HG03095 (cell line): Measurements from ENCODE around the gene SCIN.
"Not testable (repeated sequence)": the region's sequence is repeated elsewhere in the genome, so short reads cannot be mapped to it uniquely, and the experiment has no call there.

Experiments
- ATAC-seq: cut with Tn5 transposase; IDR thresholded peaks from one replicate; pipeline ENCODE4 v1.9.1; 2021; ENCODE audit warnings: moderate library complexity; ENCODE audit not compliant: unreplicated experiment

Gene SCIN

GRCh38 chr7:12686234-12686890, 115.8 kb downstream of the SCIN start:
- ATAC-seq = peak; percentile 85

GRCh38 chr7:12686891-12687717, 116.6 kb downstream of the SCIN start, which contains the start of gene ARL4A:
TSS of gene ARL4A (plus strand) at chr7:12687633. CDS start at chr7:12688255, 622 bp downstream.
- ATAC-seq = peak; percentile 85

DNA sequence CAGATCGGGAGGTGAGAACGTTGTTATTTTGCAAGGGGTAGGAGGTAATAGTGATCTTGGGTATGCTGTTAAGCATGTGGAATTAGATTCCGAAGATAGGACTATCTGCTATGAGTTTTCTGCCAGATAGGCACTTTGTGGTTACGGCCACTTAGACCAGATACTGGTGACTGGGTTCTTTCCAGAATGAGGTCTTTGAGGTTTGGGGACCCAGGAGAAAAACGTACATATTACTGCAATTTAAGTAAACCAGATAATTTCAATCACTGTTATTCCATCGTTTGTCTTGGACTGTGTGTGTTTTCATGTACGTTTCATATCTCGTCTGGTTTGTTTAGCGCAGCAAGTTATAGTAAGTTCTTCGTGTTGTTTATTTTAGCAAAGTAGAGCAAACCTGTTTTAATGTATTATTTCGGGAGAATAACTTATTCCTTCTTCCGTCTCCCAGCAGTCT, 117.2 kb downstream of the SCIN start:
- peak; percentile 0 for ATAC-seq

GRCh38 chr7:12688485-12689170, 118.1 kb downstream of the SCIN start:
- not testable (repeated sequence) for ATAC-seq

GRCh38 chr7:12689451-12689850, 118.9 kb downstream of the SCIN start:
- ATAC-seq = no peak

DNA sequence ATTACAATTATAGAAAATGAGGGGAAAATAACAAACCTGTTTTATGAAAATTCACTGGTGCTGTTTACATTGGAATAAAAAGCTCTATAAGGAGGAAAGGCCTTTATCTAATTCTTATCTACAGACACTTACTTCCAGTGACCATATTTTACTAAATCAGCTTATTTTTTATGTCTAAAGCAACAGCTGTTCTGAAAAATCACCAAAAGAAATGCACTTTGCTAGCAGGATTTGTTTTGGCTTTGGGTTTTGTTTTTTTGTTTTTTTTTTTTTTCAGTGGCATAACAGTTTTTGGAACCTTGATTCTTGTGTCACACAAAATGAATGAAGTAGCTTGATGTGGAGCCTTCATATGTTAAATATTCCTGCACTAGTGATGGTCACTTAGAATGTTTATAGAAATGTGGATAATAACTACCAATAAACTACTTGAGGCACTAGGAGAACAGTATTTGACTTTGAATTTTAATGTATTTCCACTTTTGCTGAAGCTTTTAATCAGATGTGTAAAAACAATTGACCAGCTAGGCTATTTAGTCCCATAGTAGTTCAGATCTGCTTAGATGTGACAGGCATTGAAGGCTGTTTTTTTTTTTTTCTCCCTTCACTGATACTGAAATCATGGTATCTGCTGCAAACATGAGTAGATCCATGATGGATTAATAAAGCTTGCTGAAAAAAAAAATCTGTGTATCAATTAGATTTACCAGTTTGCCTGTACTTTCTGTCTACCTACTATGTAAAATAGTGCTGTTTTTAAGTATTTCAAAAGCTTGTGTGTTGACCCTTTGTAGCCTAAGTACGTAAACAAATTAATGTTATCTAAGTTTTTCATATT, 119.7 kb downstream of the SCIN start:
- no peak for ATAC-seq

DNA sequence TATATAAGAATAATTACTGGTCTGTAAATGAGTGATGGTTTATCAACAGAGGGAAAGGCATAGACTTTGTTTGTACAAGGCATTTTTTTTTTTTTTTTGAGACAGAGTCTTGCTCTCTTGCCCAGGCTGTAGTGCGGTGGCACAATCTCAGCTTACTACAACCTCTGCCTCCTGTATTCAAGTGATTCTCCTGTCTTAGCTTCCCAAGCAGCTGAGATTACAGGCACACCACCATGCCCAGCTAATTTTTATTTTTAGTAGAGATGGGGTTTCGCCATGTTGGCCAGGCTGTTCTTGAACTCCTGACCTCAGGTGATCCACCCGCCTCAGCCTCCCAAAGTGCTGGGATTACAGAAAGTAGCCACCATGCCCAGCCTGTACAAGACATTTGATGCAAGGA, 120.9 kb downstream of the SCIN start:
- not testable (repeated sequence) for ATAC-seq

GRCh38 chr7:12692035-12692434, 121.5 kb downstream of the SCIN start:
- ATAC-seq = no peak

DNA sequence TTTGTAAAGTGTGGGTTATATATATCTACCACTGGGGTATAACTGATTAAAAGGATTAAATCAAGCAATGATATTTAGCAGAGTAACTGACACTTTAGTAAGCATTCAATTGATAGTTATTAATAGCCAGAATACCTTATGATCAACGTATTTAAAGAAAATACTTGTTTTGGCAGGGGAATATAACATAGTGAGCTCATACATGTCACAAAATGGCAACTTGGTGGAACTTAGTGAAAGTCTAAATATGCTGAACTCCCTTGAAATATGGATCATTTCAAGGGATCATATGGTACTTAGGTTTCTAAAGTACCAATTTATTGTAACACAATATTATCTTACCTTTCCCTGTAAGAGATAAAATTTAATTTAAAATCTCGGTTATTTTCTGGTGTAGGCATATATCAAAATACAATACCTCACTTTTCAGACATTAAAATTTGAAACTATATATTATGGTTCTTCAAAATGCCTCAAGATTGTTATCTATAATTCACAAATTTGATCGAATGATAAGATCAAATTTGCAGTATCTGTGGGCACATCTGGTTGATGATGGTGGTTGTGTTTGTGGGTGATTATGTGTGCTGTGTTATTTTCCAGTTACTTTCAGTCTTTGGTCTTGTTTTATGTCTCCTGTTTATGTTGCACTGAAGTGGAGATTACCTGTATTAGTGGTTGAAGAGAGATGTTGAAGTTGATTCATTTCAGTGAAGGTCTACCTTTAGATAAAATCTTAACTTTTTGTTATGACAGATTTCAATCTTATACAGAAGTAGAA, 122.1 kb downstream of the SCIN start:
- no peak for ATAC-seq

DNA sequence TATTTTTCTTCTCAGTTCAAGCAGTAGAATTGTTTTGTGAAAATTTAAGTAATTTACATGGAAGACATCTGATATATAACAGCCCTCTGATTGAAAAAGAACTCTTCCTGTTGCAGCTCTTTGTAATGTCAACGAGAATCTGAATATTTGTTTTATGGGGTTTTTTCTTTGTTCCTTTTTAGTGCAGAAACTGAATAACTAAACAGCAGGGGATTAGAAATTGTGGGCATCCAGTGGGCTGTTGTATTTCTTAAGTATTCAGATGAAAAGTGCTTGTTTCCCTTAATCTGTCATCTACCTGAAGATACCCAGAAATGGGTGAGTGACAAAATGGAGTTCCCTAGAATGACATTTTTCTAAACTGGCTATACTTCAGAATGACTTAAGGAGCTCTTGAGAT, 124.3 kb downstream of the SCIN start:
- no peak for ATAC-seq

GRCh38 chr7:12695965-12696364, 125.4 kb downstream of the SCIN start:
- ATAC-seq = no peak

DNA sequence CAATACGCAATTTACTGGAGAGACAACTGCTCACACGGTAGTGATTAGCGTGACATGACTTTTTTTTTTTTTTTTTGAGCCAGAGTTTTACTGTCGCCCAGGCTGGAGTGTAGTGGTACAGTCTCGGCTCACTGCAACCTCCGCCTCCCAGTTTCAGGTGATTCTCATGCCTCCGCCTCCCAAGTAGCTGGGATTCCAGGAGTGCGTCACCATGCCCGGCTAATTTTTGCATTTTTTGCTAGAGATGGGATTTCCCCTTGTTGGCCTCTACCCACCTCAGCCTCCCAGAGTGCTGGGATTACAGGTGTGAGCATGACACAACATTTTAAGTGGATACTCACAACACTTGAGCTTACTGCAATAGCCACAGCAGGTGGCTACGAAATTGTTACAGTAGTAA, 128.8 kb downstream of the SCIN start:
- ATAC-seq = no peak

DNA sequence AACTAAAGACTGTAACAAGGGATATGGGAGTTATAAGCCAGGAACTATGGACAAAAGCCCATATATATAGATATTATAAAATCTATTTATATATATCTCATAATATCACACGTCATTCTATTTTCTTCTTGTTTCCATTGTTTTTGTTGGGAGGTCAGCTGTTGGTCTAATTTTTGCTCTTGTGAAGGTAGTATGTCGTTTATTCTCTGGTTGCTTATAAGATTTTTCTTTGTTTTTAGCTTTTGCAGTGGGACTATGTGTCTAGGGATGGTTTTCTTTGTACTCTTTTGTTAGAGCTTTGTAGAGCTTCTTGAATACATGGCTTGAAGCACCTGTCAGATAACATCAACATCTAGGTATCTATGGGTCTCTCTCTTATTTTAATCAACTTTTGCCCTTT, 130.9 kb downstream of the SCIN start:
- no peak for ATAC-seq

DNA sequence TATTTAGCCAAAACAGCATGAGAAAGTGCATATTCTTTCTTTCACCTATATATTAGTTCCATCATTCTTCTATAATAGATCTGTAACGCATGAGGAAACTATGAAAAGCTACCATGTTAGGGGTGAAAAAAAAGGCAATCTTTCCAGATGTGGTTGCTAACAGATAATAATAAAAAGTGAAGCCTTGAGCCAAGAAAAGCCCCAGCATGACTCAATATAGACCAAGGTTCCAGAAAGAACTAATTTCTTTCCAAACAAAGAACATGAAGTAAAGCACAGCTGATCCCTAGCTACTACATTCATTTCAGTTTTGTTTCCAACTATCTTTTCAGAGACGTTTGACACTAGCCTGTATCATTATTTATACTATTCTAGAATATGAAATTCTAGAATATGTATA, 133.4 kb downstream of the SCIN start:
- ATAC-seq = no peak

DNA sequence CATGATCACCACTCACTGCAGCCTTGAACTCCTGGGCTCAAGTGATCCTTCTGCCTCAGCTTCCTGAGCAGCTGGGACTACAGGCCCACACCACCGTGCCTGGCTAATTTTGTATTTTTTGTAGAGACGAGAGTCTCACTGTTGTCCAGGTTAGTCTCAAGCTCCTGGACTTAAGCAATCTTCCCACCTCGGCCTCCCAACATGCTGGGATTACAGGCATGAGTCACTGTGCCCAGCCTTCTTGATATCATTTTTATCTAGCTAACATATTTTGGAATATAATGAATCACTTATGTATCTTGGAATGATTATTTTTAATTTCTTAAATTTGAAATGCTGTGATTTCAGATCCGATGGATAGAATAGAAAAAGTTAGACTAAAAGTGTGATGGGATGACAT, 135.4 kb downstream of the SCIN start:
- ATAC-seq = no peak

- ATAC-seq = no peak
These were observed 136.5 kb downstream of the SCIN start for GRCh38 chr7:12706900-12707536.

DNA sequence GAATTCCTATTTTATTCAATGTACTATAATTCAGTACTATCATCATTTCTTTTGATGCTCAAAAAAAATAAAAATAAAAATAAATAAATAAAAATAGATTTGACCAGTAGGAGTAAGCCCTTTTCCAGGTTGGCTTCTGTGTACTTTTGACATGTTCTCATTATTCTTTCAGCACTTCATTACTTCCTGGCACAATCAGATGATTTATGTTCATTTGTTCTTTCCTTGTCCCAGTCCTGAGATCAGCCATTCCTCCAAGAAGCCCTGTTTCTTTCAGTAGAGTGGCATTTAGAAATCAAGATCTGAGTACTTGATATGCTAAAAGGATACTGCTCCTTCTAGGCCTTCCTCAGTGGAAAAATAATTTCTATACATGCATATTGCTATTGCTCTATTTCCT, 137.8 kb downstream of the SCIN start:
- no peak for ATAC-seq
